IgD-negative memory B cell (primary cell): Measurements from ENCODE around the gene KRT9. TPM values are rescaled to one million over a fixed set of nuclear protein-coding genes. Genes with fewer than 3 reads are reported as not detected.
"Not testable (repeated sequence)": the region's sequence is repeated elsewhere in the genome, so short reads cannot be mapped to it uniquely, and the experiment has no call there.

Source experiments
- H3K27ac Mint-ChIP-seq, 3 donors: one replicate each; pipeline ENCODE4 v1.8.0; 2020 to 2022; ENCODE audit warnings: mild to moderate bottlenecking in 3 of 3, mixed read lengths in 3 of 3, moderate library complexity in 1 of 3
- H3K27me3 Mint-ChIP-seq: one replicate; pipeline ENCODE4 v1.8.0; 2021; ENCODE audit warnings: mixed read lengths
- H3K36me3 Mint-ChIP-seq: one replicate; pipeline ENCODE4 v1.8.0; 2020; ENCODE audit warnings: mild to moderate bottlenecking, mixed read lengths
- H3K4me1 Mint-ChIP-seq, 3 donors: one replicate each; pipeline ENCODE4 v1.8.0; 2020 to 2022; ENCODE audit warnings: mixed read lengths in 3 of 3, mild to moderate bottlenecking in 1 of 3
- H3K4me3 Mint-ChIP-seq, 4 donors: one replicate each; pipeline ENCODE4 v1.8.0; 2020 to 2022; ENCODE audit warnings: mild to moderate bottlenecking in 4 of 4, mixed read lengths in 4 of 4, moderate library complexity in 3 of 4
- H3K9me3 Mint-ChIP-seq, 3 donors: one replicate each; pipeline ENCODE4 v1.8.0; 2020 to 2021; ENCODE audit warnings: mixed read lengths in 3 of 3, mild to moderate bottlenecking in 1 of 3
- polyA plus RNA-seq: library from polyadenylated mRNA; unstranded; fragments of 300-500 nt; fragmentation: Illumina TruSeq; gene quantifications from one replicate; pipeline ENCODE4 v1.2.3, GENCODE V29; 2021

Gene KRT9, protein sequence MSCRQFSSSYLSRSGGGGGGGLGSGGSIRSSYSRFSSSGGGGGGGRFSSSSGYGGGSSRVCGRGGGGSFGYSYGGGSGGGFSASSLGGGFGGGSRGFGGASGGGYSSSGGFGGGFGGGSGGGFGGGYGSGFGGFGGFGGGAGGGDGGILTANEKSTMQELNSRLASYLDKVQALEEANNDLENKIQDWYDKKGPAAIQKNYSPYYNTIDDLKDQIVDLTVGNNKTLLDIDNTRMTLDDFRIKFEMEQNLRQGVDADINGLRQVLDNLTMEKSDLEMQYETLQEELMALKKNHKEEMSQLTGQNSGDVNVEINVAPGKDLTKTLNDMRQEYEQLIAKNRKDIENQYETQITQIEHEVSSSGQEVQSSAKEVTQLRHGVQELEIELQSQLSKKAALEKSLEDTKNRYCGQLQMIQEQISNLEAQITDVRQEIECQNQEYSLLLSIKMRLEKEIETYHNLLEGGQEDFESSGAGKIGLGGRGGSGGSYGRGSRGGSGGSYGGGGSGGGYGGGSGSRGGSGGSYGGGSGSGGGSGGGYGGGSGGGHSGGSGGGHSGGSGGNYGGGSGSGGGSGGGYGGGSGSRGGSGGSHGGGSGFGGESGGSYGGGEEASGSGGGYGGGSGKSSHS
- polyA plus RNA-seq = not detected

DNA sequence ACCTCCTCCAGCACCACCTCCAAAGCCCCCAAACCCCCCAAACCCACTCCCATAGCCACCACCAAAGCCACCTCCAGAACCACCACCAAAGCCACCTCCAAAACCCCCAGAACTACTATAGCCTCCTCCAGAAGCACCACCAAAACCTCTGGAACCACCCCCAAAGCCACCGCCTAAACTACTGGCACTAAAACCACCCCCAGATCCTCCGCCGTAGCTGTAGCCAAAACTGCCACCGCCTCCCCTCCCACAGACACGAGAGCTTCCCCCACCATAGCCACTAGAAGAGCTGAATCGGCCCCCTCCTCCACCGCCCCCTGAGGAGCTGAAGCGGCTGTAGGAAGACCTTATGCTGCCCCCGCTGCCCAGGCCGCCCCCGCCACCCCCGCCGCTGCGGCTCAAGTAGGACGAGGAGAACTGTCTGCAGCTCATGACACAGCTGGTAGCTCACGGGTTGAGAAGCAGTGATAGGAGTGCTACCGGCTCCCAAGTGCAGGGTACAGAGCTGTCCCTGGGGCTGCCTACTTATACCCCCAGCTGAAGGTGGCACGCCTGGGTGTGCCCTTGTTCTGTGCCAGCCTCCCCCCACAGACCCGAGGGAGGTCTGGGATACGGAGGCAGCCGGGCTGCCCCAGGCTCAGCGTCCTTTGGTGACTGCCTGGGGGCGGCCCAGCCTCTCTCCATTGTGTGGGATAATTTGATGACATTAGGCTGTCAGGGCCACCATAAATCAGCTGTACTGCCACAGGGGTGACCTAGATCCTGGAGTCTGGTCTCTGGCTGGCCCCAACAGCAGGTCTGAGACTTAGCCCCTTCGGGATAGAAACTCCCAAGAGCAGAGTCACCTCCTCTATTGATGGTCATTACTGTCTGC is at the start of gene KRT9:
Gene KRT9, minus strand, starts transcription at position 499 of the 874 bp plus-strand sequence. Its CDS starts 67 bp downstream, at position 432.
- peaks cover 0 to 9% (median 4%) of the 10 kb centered on the region in 3 donors for H3K9me3 Mint-ChIP-seq
- no peak within 1 kb of the TSS for H3K27ac Mint-ChIP-seq
- peaks cover 27% of the 10 kb centered on the region for H3K27me3 Mint-ChIP-seq
- peaks cover 3% of the 10 kb centered on the region for H3K36me3 Mint-ChIP-seq
- peaks cover 0 to 4% (median 1%) of the 10 kb centered on the region in 3 donors for H3K4me1 Mint-ChIP-seq
- no peak within 1 kb of the TSS for H3K4me3 Mint-ChIP-seq

DNA sequence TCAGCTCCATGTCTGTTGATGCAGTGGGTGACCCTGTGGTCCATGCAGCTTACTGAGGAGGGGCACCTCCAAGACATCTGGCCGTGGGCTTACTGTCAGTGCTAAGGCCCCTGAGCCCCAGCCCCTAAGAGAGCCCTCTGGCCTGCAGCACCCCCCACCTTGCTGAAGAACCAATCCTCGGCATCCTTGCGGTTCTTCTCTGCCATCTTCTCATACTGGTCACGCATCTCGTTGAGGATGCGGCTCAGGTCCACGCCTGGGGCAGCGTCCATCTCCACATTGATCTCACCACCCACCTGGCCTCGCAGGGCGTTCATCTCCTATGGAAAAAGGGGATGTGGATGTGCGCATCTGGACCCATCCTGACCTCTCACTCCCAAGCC is 49.6 kb upstream of the KRT9 start:
- H3K27ac Mint-ChIP-seq, H3K36me3 Mint-ChIP-seq, H3K4me3 Mint-ChIP-seq, H3K27me3 Mint-ChIP-seq, H3K9me3 Mint-ChIP-seq, H3K4me1 Mint-ChIP-seq: not testable (repeated sequence)

DNA sequence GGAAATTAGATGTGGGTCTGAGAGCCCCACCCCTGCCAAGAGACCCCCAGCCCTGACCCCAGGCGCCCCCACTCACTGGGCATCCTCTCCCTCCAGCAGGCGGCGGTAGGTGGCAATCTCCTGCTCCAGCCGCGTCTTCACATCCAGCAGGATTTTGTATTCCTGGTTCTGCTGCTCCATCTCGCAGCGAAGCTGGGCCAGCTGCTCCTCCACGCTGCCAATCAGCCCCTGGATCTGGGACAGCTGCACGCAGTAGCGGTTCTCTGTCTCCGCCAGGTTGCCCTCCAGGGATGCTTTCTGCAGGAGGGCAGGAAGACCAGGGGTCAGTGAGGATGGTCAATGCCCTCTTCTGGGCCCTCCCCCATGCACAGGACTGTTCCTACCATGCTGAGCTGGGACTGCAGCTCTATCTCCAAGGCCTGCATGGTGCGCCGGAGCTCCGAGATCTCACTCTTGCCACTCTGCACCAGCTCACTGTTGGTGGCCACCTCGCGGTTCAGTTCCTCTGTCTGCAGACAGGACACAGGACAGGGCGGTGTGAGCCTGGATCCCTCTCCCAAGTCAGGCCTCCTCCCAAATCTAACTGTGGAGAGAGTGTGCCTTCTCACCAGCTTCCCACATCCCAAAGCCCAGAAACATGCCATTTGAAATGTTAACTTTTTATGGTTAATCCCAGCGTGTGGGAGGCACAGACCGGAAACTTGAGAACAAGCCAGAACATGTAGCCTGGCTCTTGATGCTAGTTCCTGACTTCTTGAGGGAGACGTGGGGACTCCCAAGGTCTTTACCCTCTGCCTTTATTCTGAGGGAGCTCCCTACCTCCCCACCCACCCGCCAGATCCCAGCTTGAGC is 49.0 kb upstream of the KRT9 start:
- Mint-ChIP-seq H3K27ac (no peak overlapping the region), H3K27me3 (peaks cover 4% of the 10 kb centered on the region), H3K9me3 (no peaks in the 10 kb centered on the region), H3K36me3 (no peaks in the 10 kb centered on the region), H3K4me1 (peaks cover 0 to 2% (median 0%) of the 10 kb centered on the region in 3 donors), H3K4me3 (no peak overlapping the region)

DNA sequence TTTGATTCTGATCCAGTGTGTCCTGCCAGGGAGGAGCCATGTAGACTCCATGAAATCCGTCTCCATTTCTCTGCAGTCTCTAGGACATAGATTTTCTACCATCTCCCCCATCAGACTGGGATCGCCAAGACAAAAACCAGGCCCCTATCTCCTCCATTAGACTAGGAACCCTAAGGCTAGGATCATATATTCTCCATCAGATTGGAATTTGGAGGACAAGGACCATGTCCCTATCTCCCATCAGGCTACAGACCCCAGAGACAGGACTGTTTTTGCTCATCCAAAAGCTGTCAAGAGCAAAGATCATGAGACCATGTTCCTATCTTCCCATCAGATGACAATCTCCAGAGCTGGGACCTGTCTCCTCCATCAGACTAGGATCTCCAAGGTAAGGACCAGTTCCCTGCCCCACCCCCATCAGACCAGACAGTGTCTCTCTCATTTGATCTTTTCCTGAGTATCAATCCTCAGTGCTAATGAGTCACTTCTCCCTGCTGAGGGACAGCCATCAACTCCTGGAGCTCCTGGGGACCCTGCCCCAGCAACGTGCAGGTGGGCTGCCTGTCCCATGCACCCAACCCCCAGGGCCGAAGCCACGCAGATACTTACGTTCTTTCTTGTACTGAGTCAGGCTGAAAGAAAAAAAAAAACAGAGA is 48.2 kb upstream of the KRT9 start:
- not testable (repeated sequence) for H3K36me3 Mint-ChIP-seq, H3K4me3 Mint-ChIP-seq, H3K27me3 Mint-ChIP-seq, H3K27ac Mint-ChIP-seq, H3K9me3 Mint-ChIP-seq, H3K4me1 Mint-ChIP-seq

DNA sequence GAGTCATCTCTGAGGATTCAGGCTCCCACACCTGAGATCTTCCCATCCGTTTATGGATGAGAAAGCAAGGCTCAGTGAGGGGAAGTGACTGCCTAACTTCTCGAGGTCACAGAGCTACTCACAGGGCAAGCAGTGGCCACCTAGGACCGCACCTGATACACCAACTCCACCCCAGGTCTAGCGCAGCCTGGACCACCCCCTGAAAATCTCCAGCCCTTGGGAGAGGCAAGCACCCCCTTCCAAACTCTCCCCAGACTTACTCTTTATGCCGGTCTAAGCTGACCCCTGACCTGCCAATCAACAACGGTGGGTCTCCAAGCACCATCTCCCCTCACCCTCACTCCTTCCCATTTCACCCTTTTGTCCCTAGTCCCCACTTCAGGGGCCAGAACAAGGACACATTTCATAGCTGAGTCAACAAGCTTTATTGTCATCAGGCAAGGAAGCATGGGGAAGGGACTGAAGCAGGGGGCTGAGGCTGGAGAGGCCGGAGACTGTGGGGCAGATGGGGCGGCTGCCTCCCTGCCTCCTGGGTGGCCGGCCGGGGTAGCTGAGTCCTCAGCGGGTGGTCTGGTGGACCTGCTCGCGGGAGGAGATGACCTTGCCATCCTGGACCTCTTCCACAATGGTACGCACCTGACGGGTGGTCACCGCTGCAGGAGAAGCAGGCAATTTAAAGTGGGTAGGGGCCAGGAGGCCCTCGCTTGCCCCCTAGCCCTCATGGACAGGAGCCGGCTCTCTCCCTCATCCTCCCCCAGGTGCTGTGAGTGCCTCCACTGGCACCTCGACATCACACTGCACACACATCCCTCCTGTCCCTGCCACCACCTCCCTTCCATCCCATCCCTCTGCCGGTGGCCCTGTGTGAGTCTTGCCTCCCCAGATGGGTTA is 47.4 kb upstream of the KRT9 start:
- no peak overlapping the region for H3K27ac Mint-ChIP-seq
- H3K4me3 Mint-ChIP-seq = no peak overlapping the region
- peaks cover 6% of the 10 kb centered on the region for H3K27me3 Mint-ChIP-seq
- no peaks in the 10 kb centered on the region for H3K36me3 Mint-ChIP-seq
- no peaks in the 10 kb centered on the region for H3K9me3 Mint-ChIP-seq
- H3K4me1 Mint-ChIP-seq = peaks cover 0 to 2% (median 0%) of the 10 kb centered on the region in 3 donors

DNA sequence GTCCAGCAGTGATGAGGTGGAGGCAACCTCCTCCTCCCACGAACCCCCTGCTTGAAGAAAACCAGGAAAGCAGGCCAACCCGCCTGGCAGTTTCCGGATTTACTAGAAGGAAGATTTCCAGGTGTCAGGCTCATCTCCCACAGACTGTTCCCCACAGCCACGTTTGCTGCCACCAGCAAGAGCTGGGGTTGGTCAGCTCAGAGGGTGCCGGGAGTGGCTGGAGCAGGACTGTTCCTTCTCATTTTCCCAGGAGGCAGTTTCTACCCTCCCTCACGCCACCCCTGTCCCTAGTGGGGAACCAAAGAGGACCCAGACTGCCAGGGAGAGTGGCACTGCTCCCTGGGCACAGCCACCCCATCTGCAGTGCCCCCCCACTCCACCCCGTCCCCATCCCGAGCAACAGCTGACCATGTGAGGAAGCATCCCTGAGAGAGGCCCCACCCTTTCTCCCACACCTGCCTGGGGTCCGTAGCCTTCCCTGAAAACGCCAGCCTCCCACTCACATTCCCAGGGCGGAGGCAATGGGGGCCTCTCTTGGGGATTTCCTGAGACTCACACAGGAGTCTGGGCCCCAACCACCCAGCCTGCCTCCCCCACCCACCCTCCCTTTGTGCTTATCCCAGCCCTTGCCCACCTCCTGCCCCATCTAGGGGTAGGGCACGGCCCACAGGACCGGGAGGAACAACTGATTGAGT is 46.6 kb upstream of the KRT9 start:
- no peaks in the 10 kb centered on the region for H3K9me3 Mint-ChIP-seq
- H3K4me3 Mint-ChIP-seq = no peak overlapping the region
- H3K27me3 Mint-ChIP-seq = peaks cover 6% of the 10 kb centered on the region
- no peak overlapping the region for H3K27ac Mint-ChIP-seq
- H3K36me3 Mint-ChIP-seq = no peaks in the 10 kb centered on the region
- H3K4me1 Mint-ChIP-seq = peaks cover 0 to 2% (median 0%) of the 10 kb centered on the region in 3 donors

DNA sequence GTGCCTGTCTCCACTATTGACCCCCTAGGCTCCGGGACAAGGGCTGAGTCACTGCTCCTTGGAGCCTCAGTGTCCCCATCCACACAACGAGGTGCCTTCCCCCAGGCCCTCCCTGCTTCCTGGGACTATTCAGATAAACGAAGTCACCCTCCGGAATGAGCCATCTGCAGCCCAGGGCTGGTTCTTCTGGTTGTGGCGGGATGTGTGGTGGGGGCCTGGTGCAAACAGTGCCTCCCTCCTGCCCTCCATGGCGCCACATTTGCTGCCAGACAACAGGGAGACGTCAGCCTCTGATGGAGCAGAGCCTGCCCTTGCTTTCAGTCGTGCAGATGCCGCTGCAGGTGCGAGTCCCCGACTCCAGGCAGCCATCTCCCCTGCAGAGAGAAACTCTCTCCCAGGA is 45.8 kb upstream of the KRT9 start:
- no peak overlapping the region for H3K27ac Mint-ChIP-seq
- H3K9me3 Mint-ChIP-seq = no peaks in the 10 kb centered on the region
- no peaks in the 10 kb centered on the region for H3K36me3 Mint-ChIP-seq
- peaks cover 0 to 2% (median 1%) of the 10 kb centered on the region in 3 donors for H3K4me1 Mint-ChIP-seq
- peaks cover 6% of the 10 kb centered on the region for H3K27me3 Mint-ChIP-seq
- no peak overlapping the region for H3K4me3 Mint-ChIP-seq

DNA sequence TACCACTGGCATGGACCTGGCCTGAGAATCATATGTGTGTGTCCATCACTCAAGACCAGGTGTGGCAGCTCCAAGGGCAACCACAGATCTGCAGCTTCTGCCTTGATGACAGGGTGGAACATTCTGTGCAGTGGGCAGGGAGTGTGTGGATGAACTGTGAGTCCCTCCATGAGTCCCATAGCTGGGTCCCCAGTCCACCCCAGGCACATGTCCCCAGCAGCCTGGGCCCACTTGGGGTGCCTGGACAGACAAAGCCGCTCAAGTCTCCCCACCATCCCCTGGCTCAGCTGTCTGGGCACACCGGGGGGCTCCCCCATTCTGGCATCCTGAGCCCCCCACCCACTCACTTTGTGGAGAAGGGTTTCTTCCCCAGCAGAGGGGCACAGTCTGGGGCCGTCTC is 45.3 kb upstream of the KRT9 start:
- no peaks in the 10 kb centered on the region for H3K36me3 Mint-ChIP-seq
- peaks cover 0 to 1% (median 0%) of the 10 kb centered on the region in 3 donors for H3K4me1 Mint-ChIP-seq
- H3K4me3 Mint-ChIP-seq = no peak overlapping the region
- no peaks in the 10 kb centered on the region for H3K9me3 Mint-ChIP-seq
- no peak overlapping the region for H3K27ac Mint-ChIP-seq
- H3K27me3 Mint-ChIP-seq = peaks cover 6% of the 10 kb centered on the region

DNA sequence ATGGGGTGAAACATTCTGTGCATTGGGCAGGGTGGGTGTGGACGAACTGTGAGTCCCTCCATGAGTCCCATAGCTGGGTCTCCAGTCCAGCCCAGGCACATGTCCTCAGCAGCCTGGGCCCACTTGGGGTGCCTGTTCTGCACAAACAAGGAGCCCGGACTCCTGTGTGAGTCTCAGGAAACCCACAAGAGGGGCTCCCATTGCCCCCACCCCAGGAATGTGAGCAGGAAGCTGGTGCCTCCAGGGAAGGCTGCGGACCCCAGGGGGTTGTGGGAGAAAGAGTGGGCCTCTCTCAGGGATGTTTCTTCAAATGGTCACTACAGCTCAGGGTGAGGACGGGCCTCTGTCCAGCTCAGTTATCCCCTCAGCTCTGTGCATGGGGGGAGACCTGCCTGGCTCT is 44.6 kb upstream of the KRT9 start:
- H3K27me3 Mint-ChIP-seq, H3K4me1 Mint-ChIP-seq, H3K36me3 Mint-ChIP-seq, H3K27ac Mint-ChIP-seq, H3K4me3 Mint-ChIP-seq, H3K9me3 Mint-ChIP-seq: not testable (repeated sequence)

DNA sequence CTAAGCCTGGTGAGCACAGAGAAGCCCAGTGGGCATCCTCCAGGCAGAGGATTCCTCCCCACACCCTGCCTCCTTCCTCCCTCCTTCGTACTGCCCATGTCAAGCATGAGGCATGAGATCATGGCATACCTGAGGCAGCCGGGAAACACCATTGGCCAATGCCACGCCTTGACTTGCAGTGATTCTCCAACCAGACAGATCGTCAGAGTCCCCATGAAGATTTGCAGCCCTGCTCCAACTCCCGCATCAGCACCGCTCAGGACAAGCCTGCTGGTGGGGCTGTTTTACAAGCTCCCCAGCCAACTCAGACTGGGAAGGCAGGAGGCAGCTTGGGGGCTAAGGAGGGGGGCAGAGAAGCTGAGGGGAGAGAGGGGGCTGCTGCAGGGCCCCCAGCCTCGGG is 43.6 kb upstream of the KRT9 start:
- Mint-ChIP-seq H3K4me3 (no peak overlapping the region), H3K4me1 (peaks cover 0 to 1% (median 0%) of the 10 kb centered on the region in 3 donors), H3K36me3 (no peaks in the 10 kb centered on the region), H3K27me3 (peaks cover 11% of the 10 kb centered on the region), H3K9me3 (no peaks in the 10 kb centered on the region), H3K27ac (no peak overlapping the region)

DNA sequence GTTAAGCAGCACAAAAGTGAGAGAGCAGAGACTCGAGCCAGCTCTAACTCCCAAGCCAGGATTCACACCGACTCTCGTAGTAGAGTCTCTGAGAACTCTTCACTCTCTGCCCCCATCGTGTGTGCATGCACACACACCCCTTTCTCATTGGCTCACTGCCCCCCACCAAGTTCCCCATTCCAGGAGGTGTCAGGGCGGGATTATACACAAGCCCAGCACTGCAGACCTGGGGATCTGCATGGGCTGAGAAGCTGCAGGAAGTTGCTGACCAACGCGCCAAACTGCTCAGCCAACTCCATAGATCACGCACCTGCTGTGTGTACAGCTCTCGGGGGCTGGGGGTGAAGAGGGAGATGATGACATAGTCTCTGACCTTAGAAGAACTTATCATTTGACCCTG is 42.9 kb upstream of the KRT9 start:
- H3K27me3 Mint-ChIP-seq = peaks cover 11% of the 10 kb centered on the region
- not testable (repeated sequence) for H3K36me3 Mint-ChIP-seq, H3K4me3 Mint-ChIP-seq

DNA sequence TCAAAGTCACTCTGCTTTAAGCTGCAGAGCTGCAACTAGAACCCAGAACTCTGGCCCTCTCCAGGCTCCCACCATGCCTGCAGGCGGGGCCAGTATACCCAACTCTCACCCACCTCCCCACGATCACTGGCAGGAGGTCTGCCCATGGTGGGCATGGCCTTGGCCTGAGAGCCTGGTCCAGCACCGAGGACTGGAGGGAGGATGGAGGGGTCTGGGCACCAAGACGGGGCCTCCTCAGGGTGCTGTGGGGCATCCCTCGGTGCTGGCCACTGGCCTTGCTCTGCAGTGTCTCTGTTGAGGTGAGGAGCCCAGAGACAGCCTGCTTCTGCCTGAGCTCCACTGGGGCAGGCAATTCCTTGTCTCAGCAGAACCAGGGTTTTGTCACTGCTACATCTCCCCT is 42.2 kb upstream of the KRT9 start:
- H3K27ac Mint-ChIP-seq = no peak overlapping the region
- H3K4me1 Mint-ChIP-seq = peaks cover 0 to 2% (median 1%) of the 10 kb centered on the region in 3 donors
- H3K9me3 Mint-ChIP-seq = no peaks in the 10 kb centered on the region
- no peaks in the 10 kb centered on the region for H3K36me3 Mint-ChIP-seq
- H3K4me3 Mint-ChIP-seq = no peak overlapping the region
- H3K27me3 Mint-ChIP-seq = peaks cover 13% of the 10 kb centered on the region

More for the DNA sequence above, 42.9 kb upstream of the KRT9 start:
- H3K9me3 Mint-ChIP-seq, H3K4me1 Mint-ChIP-seq, H3K27ac Mint-ChIP-seq: not testable (repeated sequence)
